Amniotic epithelial cell (primary cell): Measurements from ENCODE around the gene PPFIA2.

Source experiments
- DNase-seq: peaks from one replicate; pipeline ENCODE4 v3.0.0-alpha.2; 2010; ENCODE audit warnings: low read depth

The PPFIA2 gene

DNA sequence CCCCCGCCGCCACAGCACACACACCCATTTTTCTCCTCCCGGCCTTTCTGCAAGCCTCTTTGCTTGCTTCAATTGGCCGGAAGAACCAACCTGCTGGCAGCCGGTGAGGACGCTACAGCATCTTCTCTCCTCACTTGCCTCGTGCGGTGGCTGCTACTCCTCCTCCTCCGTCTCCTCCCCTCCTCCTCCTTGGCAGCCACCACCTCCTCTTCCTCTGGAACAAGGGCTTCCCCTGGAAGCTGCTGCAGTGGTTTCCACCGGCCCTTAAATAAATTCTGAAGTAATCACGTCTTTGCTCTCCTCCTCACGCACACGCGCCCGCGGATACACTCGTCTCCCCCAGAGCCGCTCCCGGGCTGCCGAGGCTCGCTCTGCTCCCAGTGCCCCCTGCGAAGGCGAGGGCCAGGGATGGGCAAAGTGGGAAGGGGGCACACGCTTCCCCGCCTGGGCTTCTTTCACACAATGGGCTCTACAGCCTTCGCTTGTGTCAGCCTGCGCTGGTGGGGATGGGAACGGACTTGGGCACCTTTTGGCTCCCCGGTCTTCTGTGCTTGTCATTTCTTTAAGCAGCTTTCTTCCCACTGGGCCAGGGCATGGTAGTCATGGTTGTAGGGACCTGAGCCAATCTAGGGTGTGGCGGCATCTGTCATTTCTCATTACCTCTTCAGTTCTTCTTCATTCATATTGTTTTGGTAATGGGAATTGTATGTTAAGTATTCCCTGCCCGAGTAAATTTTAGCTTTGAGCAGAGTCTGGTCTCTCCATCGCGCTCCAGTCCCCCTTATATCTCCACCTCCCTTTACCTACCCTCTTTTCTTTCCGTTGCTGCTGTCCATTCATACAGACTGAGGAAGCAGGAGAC, at the start of gene PPFIA2:
PPFIA2 (minus strand) TSS at position 161 of the 862 bp plus-strand sequence.
- peak; percentile 2 for DNase-seq

DNA sequence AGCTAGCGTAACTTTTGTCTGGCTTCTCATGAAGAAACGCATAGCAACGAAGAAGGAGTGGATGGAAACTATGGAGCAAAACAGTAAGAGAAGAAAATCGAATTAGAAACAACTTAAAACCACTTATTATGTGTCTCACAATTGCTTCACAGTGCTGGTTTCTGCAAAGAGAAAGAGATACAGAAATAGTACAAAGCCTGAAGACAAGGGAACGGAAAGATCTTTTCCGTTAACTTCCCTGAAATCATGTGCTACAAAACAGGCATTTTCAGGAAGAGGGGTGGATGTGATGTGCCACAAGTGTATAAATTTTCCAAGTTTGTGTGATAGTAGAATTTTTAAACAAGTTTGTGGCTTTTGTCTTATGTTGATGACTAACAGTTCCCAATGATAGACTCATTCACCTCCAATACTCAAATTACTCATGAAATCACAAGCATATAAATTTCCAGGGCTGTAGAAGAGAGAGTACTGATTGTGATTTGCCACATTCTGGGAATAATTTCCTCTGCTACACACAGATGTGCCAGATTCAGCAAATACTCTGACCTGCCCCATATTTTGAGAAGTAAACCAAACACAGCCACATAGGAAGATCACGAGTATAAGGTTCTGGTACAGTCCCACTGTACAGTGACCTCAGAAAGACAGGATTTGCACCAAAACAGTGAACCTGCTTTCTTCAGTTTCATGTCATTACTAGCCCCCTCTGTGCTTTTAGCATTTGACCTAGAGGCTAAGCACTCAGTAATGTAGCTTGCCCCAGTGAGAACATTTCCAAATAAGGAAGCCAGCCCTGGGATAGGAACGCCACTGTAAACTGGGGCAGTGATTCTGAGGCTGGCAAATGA, 41.4 kb upstream of the PPFIA2 start:
- no peak for DNase-seq

DNA sequence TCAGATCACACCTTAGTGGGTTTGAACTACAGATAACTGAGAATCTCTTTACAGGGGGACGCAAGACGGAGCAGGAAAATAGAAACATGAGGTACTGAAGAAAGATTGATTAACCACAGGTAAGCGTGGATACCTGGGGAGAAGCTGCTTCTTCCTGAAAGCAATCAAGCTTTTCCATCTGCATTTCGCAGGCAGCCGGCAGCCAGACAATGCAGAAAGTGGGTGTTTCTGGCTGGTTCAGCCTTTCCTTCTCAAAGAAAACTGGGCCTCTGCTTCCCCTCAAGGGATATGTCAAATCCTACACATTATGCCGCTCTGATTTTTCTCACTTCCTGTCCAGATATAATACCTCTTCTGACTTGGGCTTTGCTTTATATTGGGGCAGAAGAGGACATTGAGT, 39.1 kb upstream of the PPFIA2 start:
- no peak for DNase-seq

DNA sequence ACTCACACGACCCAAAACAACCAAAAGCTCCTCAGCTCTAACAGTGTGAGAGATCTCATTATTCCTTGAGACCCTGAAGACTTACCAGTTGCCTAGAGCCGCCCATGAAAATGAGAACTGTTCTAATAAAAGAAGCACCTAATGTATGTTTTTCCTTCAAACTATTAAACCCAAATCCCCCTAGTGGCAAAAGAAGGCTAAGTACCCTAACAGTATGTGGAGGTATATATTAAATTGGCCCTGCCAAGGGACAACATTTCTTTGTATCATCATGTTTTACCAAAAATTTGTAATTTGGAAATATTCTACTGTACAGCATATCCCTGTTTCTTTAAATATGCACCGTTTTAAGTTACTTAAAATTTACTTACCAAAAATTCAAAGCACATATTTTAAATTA, 38.0 kb upstream of the PPFIA2 start:
- no peak for DNase-seq

DNA sequence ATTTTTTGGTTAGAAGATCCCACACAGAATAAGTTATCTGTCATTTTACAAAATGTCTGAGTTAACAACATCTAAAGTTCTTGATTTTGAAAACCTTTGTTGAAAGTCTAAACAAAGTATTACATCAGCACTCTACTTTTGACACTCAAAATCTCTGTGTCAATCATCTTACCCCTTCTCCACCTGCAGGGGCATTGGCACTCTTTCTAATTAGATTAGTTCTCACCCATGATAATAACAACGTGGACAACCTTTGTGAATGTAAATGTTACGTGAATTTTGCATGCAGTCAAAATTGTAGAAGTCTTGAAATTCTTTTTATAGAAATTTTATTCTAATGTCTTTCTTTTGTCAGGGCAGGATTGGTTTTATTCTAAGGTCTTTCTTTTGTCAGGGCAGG, 33.5 kb upstream of the PPFIA2 start:
- no peak for DNase-seq

DNA sequence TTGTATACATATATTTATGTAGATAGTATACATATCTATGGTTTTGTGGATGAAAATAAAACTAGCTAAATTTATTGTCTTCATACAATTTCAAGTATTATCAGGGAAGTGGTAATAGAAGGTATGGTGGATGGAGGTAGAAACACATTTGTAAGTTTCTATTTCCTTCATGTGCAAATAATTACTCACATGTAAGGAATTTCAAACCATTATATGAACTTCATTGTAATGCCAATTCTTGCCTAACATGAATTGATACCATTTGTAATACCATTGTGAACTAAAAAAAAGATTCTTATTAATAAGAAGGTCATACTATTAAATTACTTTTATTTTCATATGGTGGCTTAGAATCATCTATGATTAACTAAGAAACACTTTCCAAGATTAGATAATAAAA, 20.1 kb upstream of the PPFIA2 start:
- no peak for DNase-seq

DNA sequence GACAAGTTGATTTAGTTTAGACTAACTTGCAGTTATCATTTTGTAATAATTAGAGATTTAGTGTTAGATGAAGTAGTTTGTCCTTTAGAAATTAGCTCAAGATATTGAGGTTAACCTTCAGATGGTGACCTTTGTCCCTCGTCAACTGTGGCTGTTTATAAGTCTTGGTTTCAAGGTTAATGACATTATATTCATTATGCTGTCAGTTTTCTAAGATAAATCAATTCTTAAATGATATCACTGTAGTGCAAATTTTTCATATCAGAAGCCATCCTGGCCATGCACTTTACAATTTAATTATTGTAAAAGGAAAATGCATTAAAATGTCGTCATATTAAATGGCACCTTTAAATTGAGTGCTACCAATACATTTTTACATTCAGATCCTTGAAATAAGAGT, 19.6 kb upstream of the PPFIA2 start:
- DNase-seq, result no peak

DNA sequence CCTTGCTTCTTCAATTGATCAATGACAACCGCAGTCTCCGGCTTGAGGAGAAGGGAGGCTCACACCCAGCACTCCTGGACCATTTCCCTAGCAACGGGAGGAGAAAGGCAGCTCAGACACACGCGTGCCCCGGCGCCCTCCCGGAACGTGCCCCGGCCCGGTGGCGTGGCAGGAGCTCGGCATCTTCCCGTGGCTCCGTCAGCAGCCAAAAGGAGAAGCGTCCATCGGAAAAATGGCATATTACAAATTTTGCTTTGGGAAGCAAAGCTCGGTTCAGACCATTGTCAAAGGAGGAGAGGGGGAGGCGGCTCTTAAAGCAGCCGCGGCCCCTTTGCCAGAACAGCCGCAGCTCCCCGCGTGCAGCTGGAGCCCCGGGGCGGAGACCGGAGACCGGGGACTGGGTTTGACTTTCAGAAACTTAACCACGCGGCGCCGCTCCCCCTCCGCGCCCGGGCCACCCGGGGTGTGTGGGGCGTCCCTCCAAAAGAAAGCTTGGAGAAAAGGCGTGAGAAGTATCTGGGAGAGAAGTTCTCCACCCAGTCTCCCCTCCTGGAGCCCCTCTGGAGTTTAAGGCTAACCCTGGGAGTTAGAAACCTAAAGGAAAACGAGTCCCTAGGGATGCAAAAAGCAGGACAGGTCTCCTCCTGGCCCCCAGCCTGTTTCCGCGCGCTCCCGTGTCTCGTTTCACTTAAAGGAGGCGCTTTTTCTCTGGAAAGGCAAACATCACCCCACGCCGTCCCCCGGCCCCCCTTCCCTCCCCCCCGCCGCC, 545 bp downstream of the PPFIA2 start:
- DNase-seq, result no peak

DNA sequence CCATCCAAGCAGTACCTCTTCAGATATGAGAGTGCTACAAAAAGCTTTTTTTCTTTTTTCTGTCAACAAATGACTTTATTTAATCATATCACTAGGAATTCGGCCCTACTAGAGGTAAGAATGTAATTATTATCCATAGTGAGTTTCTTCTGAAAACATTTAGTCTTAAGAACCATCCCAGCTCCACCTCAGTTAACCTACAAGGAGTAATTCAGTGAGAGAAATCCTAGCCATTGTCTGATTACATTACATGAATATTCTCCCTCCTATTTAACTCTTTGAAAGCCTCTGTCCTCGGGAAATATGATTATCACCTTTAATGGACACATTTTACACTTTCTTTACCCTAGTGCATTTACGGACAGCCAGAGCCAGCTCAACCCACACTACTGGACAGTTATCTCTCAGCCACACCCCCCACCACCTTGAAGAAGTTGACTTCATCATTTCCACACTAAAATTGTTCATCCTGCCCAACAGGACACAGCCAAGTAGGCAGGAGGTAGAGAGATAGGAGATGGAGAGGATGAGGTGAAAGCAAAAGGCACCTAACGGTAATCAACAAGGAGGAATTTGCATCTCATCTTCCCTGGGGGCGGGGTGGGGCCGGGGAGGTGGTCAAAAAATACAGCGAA, 1.3 kb downstream of the PPFIA2 start:
- no peak for DNase-seq

DNA sequence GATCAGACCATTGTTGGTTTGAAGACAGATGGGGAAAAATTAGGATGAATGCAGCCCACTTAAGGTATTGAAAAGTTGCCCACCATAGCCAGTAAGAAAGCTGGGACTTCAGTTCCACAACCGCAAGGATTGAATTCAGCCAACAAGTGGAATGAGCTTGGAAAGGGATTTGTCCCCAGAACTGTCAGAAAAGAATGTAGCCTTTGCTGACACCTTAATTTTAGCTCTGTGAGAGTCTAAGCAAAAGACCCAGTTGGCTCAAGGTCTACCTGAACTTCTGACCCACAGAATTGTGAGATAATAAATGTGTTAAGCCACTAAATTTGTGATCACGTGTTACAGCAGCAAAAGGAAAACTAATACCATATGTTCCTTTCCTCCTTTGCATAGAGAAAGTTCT, 29.4 kb downstream of the PPFIA2 start:
- no peak for DNase-seq

DNA sequence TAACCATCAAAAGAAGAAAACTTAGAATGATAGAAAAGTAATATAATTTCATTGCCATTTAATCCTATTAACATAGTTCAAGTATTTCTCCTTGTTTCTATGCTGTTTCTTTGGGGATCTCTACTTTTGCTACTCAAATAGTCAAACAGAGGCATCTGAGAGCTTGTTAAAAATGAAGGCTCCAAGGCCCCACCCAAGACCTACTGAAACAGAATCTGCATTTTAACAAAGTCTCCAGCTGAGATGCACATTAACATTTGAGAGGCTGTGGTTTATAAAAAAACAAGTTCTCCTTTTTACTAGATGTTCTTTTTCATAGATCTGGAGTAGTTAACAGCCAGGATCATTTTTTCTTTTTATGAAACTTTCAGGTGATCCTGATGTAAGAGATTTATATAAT, 31.8 kb downstream of the PPFIA2 start:
- DNase-seq, result no peak

DNA sequence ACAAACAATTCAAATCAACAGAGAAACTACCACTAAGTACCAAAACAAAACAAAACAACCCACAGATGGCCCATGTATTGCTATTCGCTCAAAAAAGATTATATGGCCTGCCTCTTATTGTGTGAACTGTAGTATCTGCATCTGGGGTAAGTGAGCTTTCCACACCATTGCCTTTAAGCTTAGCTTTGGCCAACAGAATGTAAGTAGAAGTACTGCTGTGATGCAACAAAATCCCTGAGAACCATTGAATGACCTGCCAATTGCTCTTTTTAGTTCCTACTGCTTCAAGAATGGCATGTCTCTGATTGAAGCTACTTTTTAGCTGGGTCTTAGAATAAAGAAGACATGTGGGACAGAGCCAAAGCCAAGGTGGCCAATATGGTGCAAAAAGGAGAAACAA, 32.5 kb downstream of the PPFIA2 start:
- no peak for DNase-seq

DNA sequence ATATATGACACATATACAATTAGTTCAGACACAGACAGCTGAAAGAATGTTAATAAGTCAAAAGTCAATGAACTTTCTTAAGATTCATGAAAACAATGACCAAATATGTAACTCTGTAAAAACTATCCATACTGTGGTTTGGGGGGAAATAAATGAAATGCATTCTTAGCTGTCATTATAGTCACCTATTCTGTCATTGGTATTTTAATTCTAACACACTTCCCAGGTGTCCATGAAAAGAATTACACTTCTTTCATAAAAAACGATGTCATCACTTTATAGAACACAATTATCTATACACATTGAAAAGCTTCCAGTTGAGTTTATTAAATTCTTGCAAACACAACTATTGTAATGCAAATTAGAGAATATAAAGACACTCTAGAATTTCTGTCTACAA, 35.8 kb downstream of the PPFIA2 start:
- no peak for DNase-seq

DNA sequence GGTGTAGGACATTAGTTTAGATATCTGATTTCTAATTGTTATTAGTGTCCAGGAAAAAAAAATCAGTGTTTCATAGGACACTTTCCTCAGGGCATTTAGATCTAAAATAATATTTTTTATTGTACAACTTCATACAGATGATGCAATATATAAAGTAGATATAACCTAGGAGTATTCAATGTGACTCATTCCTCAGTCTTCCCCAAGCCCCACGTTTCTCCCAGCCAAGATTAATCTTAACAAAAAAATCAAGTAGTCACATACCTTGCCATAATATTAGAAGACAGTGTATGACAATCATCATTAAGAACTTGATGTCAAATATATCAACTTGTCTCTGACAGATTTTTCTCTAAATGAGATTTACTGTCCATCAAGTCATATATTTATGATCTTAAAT, 37.1 kb downstream of the PPFIA2 start:
- DNase-seq, result no peak

DNA sequence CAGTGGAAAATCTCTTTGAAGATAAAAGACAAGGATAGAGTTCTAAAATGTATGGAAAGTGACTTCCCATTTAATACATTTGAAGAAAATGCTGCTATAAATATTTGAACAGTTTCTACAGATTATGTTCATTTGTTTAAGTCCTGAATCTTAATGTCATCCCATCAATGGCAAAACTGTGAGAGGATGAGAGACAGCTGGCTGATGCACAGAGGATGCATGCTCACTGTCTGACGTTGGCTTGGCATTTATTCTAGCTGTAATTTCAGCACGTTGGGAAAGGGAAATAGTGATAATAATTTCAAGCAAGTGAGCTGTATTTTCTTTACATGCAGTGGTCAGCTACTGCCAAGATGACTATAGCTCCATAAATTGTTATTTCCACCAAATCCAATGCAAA, 40.5 kb downstream of the PPFIA2 start:
- no peak for DNase-seq

DNA sequence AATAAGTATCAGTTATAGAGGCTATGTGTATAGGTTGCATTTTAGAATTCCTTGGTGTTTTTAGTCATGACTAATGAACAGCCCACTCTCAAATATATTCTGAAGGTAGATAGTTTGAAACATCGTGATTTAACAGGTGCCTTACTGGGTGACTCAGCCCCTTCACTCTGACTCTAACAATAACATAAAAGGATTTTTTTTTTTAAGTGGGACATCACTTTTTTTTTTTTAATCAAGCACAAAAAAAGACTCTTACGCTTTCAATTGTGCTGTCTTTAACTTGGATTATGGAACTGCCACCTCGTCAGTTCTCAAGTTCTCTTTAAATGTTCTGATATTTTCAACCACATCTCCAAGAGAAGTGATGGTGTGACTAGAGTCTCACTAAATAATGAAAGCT, 46.6 kb downstream of the PPFIA2 start:
- DNase-seq, result no peak

DNA sequence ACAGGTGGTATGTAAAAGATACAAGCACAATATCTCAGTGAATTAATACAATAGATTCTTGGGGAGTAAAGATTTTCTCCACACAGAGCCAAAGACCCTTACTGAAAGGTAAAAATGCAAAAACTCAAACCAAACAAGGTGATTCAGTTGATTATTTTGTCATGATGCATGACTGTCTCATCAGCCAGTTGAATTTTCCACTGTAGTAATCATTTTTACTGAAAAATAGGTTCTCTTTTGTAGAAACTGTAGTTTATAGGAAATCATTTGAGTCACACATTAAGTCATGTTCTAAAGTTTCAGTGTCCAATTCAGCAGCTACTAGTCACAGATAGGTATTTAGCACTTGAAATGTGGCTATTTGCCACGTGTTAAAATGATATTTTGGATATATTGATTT, 53.6 kb downstream of the PPFIA2 start:
- no peak for DNase-seq

DNA sequence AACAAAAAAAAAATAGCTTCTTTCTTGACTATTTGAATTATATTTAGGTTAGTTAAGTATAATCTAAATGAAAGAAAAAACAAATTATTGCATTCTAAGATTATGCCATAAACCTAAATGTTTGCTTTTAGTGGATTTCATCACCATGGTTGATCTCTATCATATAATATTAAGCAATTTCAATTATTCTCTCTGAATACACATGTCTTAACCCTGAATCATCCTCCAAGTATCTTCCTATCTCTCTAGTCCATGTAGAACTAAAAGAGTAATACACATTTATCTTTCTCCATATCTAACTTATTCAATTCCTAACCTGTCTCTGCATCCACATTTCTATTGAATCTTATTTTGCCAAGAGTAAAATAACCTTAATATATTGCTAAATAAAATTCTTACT, 59.6 kb downstream of the PPFIA2 start:
- DNase-seq, result no peak

DNA sequence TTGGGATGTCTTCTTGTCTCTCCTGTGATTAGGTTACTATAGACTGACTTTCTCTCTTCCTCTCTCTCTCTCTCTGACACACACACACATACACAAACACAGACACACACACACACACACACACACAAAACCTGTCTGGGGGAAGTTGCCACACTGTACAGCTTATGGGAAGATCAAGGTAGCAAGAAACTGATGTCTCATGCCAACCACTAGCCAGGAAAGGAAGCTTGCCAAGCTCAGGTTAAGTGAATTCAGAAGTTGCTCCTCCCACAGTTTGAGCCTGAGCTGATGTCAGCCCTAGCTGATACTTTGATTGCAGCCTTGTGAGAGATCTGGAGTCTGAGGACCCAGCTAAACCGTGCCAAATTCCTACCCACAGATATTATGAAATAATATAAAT, 67.1 kb downstream of the PPFIA2 start:
- no peak for DNase-seq

DNA sequence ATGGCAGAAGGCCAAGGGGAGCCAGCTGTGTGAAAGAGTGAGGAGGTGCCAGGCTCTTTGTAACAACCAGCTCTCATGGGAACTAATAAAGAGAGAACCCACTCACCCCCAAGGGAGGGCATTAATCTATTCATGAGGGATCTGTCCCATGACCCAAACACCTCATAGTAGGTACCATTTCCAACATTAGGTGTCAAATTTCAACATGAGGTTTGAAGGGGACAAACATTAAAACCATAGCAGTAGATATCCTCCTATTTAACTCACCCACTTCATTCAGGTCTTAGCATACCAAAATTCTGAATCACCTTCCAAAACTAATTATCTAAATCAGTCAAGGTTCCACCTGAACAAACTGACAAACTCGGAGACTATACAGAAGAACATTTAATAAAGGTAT, 75.3 kb downstream of the PPFIA2 start:
- DNase-seq, result no peak

DNA sequence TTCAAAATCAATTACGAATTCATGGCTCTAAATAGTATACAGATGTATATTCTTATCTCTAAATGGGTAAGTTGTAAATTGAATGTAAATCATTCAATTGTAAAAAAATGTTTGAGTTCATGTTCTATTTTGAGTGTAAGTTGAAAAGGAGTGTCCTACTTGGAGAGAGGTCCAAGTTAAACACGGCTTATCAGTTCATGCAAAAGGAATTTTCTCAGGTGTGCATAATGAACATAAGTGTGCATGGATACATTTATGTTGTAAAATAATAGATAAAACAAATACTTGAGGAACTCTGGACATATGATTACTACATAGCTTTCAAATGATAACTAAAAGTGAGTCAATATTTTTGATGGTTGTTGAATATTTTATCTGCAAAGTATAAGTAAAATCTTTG, 79.5 kb downstream of the PPFIA2 start:
- no peak for DNase-seq

DNA sequence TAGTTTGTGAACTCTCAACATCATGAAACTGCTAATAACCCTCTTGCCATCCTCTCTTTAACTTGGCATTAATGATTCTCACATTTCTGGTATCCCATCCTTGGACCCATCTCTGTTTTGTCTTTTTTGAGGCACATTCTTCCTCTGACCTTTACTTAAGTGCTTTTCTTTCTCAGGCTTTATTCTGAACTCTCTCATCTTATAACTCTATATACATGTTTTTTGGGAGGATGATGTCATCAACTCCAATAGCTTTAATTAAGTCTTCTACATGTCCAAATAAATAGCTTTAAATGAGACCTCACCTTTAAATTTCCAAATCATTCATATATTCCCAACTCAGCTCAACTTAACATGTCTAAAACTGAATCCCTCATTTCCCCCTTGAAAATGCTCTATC, 88.4 kb downstream of the PPFIA2 start:
- DNase-seq, result no peak
